Measurements from ENCODE around the gene TCEAL8.
"Not testable (repeated sequence)": the region's sequence is repeated elsewhere in the genome, so short reads cannot be mapped to it uniquely, and the experiment has no call there.

The TCEAL8 gene, protein sequence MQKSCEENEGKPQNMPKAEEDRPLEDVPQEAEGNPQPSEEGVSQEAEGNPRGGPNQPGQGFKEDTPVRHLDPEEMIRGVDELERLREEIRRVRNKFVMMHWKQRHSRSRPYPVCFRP

DNA sequence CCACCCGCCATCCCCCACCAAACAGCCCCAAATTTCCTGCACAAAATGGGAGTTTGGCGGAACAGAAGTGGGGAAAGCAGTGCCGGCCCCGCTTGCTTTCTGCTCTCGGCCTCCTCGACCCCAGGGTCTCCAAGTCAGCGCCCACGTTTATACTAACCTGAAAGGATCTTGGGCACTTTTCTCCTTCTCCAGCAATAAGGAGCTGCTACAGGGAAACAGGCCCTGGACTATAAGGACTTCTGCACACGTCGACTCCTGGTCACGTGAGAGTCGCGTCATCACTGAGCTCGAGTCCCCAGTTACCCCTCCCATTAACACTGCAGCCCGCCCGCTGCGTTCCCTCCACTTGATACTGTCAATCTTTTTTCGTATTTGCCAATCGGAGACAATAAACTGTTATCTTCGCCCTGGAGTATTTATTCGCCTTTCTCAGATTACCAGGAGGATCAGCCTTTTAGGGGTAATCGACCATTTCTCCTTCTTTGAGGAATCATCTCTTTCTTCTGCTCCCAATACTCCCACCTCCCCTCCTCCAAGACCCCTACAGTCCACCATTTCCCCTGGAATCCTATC is at the start of gene TCEAL8:
TCEAL8 (minus strand) TSS at position 235 of the 573 bp plus-strand sequence. CDS start 1,176 bp downstream, outside the sequence.
- peak; percentile 82 for DNase-seq (ENCODE audit: low spot score)

DNA sequence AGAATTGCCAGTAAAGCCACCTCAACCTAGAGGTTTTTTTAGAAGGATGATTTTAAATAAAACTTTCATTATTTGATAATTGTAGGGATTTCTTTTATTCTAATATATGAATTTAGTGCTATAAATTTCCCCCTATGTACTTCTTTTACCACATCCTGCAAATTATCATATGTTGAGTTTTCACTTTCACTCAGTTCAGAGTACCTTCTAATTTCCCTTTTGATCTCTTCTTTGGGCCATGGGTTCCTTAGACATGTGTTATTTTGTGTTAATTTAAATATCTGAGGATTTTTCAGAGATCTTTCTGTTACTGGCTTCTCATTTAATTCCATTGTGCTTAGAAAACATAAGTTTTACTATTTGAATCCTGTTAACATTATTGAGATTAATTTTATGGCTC is 49.8 kb upstream of the TCEAL8 start:
- no peak for DNase-seq (ENCODE audit: low spot score)

DNA sequence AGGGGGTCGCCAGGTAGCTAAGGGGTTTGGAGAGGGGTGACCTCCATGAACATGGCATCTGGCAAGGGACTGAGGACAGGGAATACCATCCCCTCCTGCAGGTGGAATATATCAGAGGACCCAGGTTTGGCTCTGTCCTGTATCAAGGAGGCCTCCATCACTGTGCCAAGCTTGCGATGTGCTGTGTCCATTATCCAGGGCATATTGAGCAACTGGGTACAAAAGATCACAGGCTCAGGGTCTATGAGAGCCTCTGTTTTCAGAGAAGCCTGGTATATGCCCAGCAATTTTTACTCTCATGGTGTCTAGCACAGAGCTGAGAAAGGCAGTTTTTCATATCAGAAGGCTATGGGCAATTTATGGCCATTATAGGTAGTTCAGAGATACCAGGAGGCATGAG is 38.2 kb upstream of the TCEAL8 start:
- DNase-seq (ENCODE audit: low spot score), result no peak

DNA sequence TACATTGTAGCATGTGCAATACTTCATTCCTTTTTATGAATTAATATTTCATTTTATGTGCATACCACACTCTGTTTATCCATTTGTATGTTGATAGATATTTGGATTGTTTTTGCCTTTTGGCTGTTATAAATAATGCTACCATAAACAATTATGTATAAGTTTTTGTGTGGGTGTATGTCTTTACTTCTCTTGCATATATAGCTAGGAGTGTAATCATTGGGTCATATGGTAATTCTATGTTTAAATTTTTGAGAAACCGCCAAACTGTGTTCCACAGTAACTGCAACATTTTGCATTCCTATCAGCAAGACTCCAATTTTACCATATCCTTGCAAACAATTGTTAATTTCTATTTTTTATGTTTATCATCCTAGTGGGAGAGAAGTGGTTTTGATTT is 24.7 kb upstream of the TCEAL8 start:
- no peak for DNase-seq (ENCODE audit: low spot score)

DNA sequence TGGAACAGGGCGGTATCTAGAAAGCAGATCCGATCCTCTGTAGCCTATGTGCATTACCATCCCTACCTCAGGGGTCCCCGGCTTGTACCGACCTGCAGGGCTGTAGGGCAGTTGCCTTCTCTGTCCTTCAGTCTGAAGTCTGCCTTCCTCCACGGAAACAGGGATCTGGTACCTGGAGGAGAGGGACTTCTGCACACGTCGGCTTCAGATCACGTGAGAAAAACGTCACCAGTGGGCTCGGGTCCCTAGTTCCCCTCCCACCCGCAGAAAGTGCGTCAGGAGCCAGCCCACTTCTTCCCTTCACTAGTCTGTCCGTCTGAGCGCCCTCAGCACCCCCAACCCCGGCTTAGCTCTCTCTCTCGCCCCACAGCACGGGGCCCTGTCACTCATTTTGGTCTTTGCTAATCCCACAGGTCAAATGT is 21.6 kb upstream of the TCEAL8 start, which contains the start of gene TCEAL5:
TCEAL5 (minus strand) TSS at position 170 of the 422 bp plus-strand sequence. CDS start 2,187 bp downstream, outside the sequence.
- no peak for DNase-seq (ENCODE audit: low spot score)

DNA sequence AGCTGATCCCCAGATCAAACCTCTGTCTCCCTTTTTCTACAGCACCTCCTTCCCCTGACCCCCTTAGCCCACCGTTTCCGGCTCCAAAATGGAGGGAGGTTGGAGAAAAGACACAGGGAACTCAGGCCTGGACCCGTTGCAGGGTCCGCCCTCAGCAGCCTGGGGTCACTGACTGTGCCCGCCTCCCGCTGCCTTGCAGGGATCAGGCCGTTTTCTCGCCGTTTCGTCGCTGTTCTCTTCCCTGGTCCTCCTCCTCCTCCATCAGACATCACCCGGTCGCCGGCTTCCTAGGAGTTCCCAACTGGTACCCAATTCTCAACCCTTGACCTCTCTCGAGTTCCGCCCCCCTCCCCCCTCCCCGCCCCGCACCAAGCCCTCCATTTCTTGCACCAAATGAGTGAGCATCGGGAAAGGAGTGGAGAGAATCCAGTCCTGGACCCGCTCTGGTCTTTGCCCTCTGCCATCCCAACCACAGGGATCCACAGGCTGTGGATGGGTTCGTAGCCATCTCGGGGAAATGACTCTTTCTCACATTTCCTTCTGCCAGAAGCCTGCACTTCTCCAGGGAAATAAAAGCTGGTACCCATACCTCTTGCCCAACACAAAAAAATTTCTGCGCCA is 21.1 kb upstream of the TCEAL8 start:
- DNase-seq (ENCODE audit: low spot score), result no peak

DNA sequence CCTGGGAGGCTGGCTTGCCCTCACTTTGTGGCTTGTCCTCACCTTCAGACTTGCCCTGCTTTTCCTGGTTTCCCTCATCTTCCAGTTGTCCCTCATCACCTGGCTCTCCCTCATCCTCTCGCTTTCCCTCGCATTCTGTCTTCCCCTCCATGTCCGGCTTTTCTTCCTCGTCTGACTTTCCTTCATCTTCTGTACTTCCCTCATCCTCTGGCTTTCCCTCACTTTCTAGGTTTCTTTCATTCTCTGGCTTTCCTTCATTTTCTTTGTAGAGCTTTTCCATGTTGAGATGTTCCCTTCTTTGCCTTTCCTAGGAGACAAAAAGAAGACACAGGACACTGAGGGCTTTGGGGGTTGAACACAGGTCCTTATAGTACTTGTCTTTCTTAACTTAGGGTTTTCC is 19.3 kb upstream of the TCEAL8 start:
- no peak for DNase-seq (ENCODE audit: low spot score)

DNA sequence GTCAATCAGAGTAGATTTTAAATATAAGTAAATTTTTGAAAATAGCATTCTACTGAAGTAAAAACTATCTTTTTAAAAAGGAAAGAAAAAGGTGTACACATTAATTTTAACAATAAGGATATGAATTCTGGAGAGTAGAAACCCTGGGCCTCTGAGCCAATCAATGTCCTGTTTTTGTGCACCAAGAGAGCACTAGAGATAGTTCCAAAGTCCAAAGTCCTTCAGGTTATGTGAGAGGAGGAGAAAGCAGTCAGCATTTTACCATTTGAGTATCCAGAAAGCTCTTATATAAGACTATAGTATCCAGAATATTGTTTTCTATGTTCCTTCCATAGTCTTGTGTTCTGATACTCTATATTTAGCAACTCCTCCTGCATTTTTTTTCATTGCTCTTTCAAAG is 3.3 kb upstream of the TCEAL8 start:
- no peak for DNase-seq (ENCODE audit: low spot score)

DNA sequence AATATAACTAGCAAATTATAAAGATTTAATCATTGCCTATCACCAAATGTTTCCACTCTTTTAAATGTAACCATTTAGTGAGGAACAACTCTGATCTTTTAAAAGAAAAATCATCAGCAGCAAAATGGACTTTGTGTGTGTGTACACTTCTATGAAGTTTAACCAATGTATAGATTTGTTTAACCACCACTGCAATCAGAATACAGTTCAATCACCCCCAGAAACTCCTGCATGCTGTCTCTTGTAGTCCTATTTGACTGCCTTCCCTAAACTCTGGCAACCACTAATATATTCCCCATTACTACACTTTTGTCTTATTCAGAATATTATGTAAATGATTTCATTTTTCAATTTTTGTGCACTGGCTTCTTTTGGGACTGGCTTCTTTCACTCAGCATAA is 1.7 kb upstream of the TCEAL8 start:
- no peak for DNase-seq (ENCODE audit: low spot score)

DNA sequence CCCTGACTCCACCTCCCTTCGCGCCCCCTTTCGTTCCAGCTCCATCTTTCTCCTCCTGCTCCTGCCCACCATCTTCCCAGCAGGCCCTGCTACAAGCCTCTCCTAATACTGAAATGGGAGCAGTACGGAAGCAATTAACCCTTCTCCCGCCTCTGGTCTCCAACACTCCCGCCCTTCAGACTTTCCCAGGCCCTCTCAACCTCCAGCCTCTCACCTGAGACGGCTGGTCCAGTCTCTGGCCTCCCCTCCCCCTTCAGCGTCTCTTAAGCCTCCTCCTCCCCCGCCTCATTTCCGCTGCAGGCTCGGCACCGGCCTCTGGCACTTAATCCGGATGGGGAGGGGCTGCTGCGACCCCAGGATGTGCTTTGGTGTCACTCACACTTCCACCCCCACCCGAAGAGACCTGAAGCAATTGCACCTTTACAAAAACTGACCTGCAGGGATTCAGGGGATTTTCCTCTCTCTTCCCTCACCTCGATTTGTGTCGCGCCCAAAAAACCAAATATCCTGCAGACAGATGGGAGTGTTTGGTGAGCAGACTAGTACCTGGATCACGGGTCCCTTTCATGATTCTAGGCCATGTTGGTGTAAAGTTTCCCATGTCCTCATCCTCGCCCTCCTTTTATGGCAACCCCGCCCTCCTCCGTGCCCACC is 657 bp downstream of the TCEAL8 start:
- peak; percentile 84 for DNase-seq (ENCODE audit: low spot score)

DNA sequence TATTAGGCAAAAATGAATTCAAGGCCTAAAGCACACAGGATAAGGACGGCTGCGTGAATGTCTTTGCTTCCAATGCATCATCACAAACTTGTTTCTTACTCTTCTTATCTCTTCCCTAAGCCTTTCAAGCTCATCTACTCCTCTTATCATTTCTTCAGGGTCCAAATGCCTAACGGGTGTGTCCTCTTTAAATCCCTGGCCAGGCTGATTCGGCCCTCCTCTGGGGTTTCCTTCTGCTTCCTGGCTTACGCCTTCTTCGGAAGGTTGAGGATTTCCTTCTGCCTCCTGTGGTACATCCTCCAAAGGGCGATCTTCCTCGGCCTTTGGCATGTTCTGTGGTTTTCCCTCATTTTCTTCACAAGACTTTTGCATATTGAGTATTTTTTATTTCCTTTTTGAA is 1.3 kb downstream of the TCEAL8 start:
- DNase-seq (ENCODE audit: low spot score), result no peak

DNA sequence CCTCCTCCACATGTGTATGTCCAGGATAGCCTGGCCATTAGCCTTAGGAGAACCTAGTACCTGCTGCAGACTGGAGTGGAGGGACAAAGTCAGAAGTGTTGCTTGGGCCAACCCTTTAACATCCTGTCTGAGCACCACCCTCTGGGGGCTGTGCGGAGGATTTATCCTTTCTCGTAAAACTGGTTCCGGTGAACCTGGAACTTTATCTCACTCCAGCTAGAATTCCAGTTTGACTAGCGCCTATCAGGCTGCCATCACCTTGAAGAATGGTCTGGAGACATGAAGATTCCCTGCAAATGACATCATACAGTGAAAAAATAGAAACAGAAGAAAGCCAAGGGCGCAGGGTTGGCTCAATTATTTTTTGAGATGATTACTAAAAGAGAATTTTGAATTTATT is 4.0 kb downstream of the TCEAL8 start:
- no peak for DNase-seq (ENCODE audit: low spot score)

DNA sequence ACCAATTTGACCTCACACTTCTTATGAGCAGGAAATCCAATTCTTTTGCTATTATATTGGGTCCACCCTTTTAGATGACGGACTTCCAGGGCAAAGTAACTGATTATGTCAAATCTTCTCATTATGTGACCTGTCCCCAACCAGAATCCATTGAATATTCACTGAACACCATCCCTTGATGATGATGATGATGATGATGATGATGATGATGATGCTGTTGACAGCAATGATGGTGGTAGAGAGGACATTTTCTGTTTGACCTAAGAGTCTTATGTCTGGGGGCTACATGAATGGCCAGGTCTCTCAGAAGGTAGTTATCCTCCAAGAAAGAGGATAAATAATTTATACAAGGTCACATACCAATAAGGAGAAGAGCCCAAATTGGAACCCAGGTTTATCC is 5.2 kb downstream of the TCEAL8 start:
- DNase-seq (ENCODE audit: low spot score), result no peak

DNA sequence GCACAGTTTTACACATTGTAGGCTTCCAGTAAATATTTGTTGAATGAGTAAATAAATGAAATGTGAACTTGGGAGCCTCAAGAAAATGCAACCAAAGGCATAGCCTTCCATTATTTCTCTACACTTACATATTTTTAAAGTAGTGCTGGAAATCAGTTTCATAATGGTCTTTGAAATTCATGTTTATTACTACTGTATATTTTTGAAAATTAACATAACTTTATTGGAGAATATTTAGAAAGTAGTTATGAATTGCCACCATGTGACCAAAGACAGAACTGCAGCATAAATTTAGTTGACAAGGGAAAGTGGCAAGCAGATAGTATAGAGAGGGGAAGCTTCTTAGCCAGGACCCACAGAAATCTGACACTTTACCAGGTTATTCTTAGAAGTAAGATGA is 6.4 kb downstream of the TCEAL8 start:
- DNase-seq (ENCODE audit: low spot score), result no peak

DNA sequence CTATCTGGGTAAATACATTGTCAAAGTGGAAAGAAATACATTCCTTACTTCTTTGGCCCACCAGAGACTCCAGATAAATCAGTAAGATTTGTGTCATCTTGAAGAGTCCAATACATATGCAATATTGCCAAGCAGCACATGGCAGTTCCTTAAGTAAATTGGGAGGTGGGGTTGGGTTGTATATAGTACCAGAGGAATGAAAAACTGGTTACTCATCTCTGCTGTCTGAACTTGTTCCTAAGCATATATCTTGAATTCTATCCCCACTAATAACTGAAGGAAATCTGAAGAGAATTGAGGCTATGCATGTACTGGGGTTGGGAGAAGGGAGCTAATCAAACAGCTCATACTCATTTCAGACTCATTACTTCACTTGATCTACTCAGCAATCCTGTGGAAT is 14.8 kb downstream of the TCEAL8 start:
- DNase-seq (ENCODE audit: low spot score), result no peak

DNA sequence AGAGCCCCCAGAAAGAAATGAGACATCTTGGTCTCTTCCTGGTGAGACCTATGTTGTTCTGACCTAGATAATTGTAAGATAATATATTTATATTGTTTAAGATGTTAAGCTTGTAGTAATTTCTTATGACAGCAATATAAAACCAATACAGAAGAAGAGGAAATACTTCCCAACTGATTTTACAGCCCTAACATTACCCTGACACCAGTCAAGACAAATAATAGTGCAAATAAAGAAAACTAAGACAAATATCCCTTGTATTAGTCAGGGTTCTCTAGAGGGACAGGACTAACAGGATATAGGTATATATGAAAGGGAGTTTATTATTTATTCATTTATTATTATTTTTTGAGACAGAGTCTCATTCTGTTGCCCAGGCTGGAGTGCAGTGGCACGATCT is 18.7 kb downstream of the TCEAL8 start:
- DNase-seq (ENCODE audit: low spot score), result no peak

DNA sequence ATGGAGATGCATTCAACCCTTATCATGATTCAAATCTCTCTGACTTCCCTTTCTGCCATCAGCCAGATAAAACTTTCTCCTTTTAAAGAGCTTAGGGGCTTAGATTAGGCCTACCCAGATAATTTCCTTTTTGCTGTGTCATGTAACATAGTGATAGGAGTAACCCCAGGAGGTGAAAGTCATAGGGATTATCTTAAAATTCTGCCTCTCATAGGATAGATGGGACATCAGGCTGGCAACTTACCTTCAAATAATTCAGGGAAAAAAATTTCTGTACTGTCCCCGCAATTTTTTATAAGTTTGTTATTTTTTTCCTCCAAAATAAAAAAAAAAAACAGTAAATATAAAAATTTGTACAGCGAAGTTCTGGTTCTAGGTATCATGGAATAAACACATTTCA is 19.3 kb downstream of the TCEAL8 start:
- not testable (repeated sequence) for DNase-seq (ENCODE audit: low spot score)

DNA sequence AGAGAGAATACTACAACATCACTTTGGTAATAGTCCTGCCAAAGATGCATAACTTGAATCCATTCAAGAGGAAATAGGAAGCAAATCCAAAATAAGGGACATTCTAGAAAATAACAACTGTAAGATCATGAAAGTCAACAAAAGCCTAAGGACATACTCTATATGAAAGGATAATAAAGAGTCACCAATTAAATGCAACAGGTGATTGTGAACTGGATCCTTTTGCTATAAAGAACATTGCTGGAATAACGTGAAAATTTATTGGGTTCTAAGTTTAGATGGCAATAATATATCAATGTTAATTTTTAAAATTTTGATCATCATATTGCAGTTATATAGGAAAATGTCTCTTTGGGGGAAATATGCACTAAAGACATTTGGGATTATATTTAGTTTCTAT is 20.1 kb downstream of the TCEAL8 start:
- no peak for DNase-seq (ENCODE audit: low spot score)

DNA sequence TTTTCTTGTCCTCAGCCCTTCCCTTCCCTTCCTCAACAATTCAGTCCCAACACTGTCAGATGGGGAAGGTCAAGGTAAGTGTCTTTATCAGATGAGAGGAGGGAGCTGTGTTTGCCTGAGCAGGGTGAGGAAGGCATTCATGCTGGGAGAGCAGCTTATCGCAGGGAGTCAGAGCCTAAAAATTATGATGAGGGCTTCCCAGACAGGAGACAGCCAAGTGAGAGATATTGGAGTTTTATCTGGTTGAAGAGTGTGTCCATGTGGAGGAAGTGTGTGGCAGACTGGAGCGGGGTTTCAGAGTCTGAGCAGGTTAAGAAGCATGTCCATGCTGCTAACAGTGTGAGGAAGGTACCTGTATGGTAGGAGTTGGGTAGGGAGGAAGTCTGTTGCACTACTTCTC is 21.7 kb downstream of the TCEAL8 start:
- DNase-seq (ENCODE audit: low spot score), result no peak

DNA sequence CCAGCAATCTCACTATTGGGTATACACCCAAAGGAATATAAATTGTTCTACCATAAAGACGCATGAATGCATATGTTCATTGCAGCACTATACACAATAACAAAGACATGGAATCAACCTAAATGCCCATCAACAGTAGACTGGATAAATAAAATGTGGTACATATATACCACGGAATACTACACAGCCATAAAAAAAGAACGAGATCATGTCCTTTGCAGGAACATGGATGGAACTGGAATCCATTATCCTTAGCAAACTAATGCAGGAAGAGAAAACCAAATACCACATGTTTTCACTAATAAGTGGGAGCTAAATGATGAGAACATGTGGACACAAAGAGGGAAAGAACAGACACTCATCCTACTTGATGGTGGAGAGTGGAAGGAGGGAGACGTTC is 29.0 kb downstream of the TCEAL8 start:
- DNase-seq (ENCODE audit: low spot score), result not testable (repeated sequence)

DNA sequence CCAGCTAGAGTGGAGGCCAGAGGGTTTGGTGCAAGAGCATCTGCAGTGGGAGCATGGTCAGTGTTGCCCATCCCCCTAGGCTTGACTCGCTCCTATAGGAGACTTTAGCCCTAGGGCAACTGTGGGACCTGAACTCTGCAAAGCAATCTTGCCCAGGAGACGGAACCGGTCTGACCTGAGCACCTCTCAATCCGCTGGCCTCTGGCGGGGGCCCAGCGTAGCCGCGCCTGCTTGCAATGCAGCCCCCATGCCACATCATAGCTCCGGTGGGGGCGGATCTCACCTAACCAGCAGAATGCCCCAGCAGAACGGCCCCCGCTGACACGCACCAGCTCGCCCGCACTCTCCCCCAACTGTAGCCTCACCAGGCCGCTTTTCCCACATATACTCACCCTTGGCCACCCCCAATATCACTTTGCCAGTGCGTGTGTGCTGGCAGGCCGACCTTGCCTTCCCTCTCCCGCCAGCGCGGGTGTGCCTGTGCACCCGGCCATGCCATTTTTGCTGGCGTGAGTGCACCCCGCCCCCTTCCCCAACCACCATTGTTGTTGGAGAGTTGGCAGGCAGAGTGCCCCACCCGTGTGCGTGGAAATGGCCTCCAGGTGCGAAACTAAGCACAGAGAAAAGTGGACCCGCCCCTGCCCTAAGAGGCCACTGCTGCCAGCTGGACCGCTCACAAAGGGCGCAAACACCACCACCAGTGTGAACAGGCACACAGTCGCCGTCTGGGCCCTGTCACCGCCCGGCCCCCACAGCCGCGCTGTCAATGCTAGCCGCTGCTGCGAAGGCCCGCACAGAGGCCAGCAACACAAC is 34.2 kb downstream of the TCEAL8 start:
- DNase-seq (ENCODE audit: low spot score), result no peak

DNA sequence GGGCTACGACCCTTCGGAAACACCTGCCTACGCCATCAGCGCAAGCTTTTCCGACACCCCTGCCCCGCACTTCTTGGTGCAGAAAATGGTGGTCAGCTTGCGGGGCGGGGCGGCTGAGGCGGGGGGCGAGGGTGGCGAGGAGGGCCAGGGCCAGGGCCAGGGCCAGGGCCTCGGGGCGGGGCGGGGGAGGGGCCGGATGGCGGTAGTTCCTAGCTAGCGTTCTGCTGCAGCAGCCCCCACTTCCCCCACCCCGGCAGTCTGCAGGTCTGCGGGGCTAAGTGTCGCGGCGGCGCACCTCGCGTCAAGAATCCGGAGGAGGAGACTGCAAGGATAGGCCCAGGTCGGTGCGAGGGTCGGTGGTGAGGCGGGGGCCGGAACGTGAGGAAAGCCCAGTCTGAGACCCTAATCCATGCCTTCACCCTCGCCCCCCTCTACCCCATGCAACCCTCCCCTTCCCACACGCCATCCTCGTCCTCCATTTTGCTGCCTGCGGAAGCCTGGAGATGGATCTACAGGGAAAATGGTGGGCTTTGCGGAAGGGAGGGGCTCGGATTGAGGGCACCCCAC is 39.4 kb downstream of the TCEAL8 start:
- DNase-seq (ENCODE audit: low spot score), result peak; percentile 82

Measured in ecto neural progenitor cell (in vitro differentiated cells).